ENCODE data around the gene PNPO. TPM values are rescaled to one million over a fixed set of nuclear protein-coding genes. Genes with fewer than 3 reads are reported as not detected.

The PNPO gene
- polyA plus RNA-seq, 1 of the 3 experiments (the other 2 are of a cell fraction): 26.1 TPM

- WGBS (ENCODE audit: low lambda C conversion rate): 92% methylated on average over 2 of the region's 2 CpGs
- Histone ChIP-seq H4K20me1 (ENCODE audit: insufficient read depth) (no peaks in the 10 kb centered on the region), H2AFZ (ENCODE audit: low read depth) (no peak overlapping the region), H3K79me2 (ENCODE audit: insufficient read depth) (no peaks in the 10 kb centered on the region), H3K27me3 (ENCODE audit: insufficient read depth) (no peaks in the 10 kb centered on the region), H3K9ac (no peak overlapping the region), H3K9me2 (no peaks in the 10 kb centered on the region), H3K4me2 (no peak overlapping the region), H3K4me3 (ENCODE audit: low read depth in 2 of 2, low read length in 1 of 2) (no peak overlapping the region), H3K9me3 (no peaks in the 10 kb centered on the region), H3F3A (replicated peaks; ENCODE audit: insufficient read depth) (peaks cover 12% of the 10 kb centered on the region), H3K27ac (ENCODE audit: low read depth in 2 of 2, low read length in 1 of 2) (no peak overlapping the region), H3K4me1 (ENCODE audit: control insufficient read depth in 1 of 2, insufficient read depth in 2 of 2, low read depth in 1 of 2, low read length in 1 of 2) (no peaks in the 10 kb centered on the region), H3K36me3 (replicated peaks in 1 of 2; ENCODE audit: control insufficient read depth in 1 of 2, insufficient read depth in 2 of 2, low read length in 1 of 2) (peaks cover 3 to 21% of the 10 kb centered on the region in 2 experiments)
- no peak for DNase-seq
- ChIA-PET POLR2A (no interaction called here), CTCF (interaction anchor here (1.2 to 2.0 kb wide), 3 partner anchors 29 to 100 kb away, joined by 3 to 6 read pairs (median 6); no protein-coding TSS in a partner anchor)
- TF ChIP-seq FOSL2 (IDR thresholded peaks at IDR 0.05; ENCODE audit: borderline replicate concordance, low read depth): no peak
- no peak for TF ChIP-seq TAF1 (IDR thresholded peaks at IDR 0.05; ENCODE audit: borderline replicate concordance, low read depth, low read length)
- no peak for TF ChIP-seq EZH2phosphoT487 (IDR thresholded peaks at IDR 0.05; ENCODE audit: borderline replicate concordance, low read depth)
Observed at GRCh38 chr17:47917581-47917980, 23.8 kb upstream of the PNPO start.

DNA sequence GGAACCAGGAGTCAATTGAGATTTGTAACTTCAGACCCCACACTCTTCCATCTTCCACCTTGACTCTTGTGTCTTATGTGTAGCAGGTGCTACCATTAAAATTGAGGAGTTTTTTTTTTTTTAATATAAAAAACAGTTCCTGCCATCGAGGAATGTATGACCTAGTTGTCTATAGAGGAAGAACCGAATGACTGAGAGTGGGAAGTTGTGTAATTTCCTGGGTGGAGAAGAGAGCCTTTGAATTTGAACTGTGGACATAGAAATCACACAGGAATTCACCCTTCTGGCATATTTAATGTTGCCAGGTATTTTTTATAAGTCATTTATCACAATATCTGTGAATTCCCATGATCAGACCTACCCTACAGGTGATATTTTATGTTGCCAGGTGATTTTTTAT is 23.4 kb upstream of the PNPO start:
- no peaks in the 10 kb centered on the region for H3K9me2 ChIP-seq
- H3K4me1 ChIP-seq (ENCODE audit: control insufficient read depth in 1 of 2, insufficient read depth in 2 of 2, low read depth in 1 of 2, low read length in 1 of 2): no peaks in the 10 kb centered on the region
- H3K4me2 ChIP-seq: no peak overlapping the region
- CTCF ChIA-PET: interaction anchor here (1.0 to 40.5 kb wide), 3 partner anchors 11 to 77 kb away, joined by 3 to 1216 read pairs (median 6); partner anchors contain the start of genes CDK5RAP3, PNPO, PRR15L and SCRN2
- H3K36me3 ChIP-seq (replicated peaks in 1 of 2; ENCODE audit: control insufficient read depth in 1 of 2, insufficient read depth in 2 of 2, low read length in 1 of 2): peaks cover 4 to 21% of the 10 kb centered on the region in 2 experiments
- no peaks in the 10 kb centered on the region for H3K27me3 ChIP-seq (ENCODE audit: insufficient read depth)
- no peaks in the 10 kb centered on the region for H3K79me2 ChIP-seq (ENCODE audit: insufficient read depth)
- 59% methylated on average over 2 of the region's 2 CpGs for WGBS (ENCODE audit: low lambda C conversion rate)
- no peak overlapping the region for H3K4me3 ChIP-seq (ENCODE audit: low read depth in 2 of 2, low read length in 1 of 2)
- no peak overlapping the region for H3K9ac ChIP-seq
- POLR2A ChIA-PET: no interaction called here
- TF ChIP-seq PBX3 (IDR thresholded peaks at IDR 0.05) (no peak), MEF2A (IDR thresholded peaks at IDR 0.05; ENCODE audit: borderline replicate concordance, low read depth) (no peak), ELF1 (IDR thresholded peaks at IDR 0.05) (no peak), JUND (IDR thresholded peaks at IDR 0.05) (no peak), MXI1 (IDR thresholded peaks at IDR 0.05; ENCODE audit: low read depth, low read length) (no peak), RAD21 (IDR thresholded peaks at IDR 0.05; ENCODE audit: low read length) (no peak), TAF1 (IDR thresholded peaks at IDR 0.05; ENCODE audit: borderline replicate concordance, low read depth, low read length) (no peak), TCF12 (IDR thresholded peaks at IDR 0.05) (no peak), POLR2AphosphoS5 (IDR thresholded peaks at IDR 0.05; ENCODE audit: low read depth, low read length) (no peak)
- H2AFZ ChIP-seq (ENCODE audit: low read depth): no peak overlapping the region
- no peak for DNase-seq
- H3K9me3 ChIP-seq: no peaks in the 10 kb centered on the region
- no peak overlapping the region for H3K27ac ChIP-seq (ENCODE audit: low read depth in 2 of 2, low read length in 1 of 2)
- peaks cover 12% of the 10 kb centered on the region for H3F3A ChIP-seq (replicated peaks; ENCODE audit: insufficient read depth)
- no peaks in the 10 kb centered on the region for H4K20me1 ChIP-seq (ENCODE audit: insufficient read depth)

DNA sequence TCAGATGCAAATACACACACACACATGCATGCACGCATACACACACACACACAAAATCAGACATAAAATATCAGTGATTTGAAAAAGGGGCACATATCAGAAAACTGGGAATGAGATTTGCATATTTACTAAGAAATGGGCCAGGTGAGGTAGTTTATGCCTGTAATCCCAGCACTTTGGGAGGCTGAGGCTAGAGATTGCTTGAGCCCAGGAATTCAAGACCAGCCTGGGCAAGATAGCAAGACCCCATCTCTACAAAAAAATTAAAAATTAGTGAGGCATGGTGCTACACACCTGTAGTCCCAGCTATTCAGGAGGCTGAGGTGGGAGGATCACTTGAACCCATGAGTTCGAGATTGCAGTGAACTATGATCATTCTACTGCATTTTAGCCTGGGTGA is 22.4 kb upstream of the PNPO start:
- no peak for TF ChIP-seq NRF1 (IDR thresholded peaks at IDR 0.05; ENCODE audit: low read depth, low read length)
- TF ChIP-seq USF1 (IDR thresholded peaks at IDR 0.05; ENCODE audit: borderline replicate concordance, low read depth): no peak
- no peak for TF ChIP-seq USF2 (IDR thresholded peaks at IDR 0.05; ENCODE audit: borderline replicate concordance, low read depth, low read length)
- TF ChIP-seq NFIC (IDR thresholded peaks at IDR 0.05; ENCODE audit: borderline replicate concordance): no peak
- TF ChIP-seq POLR2AphosphoS5 (IDR thresholded peaks at IDR 0.05; ENCODE audit: low read depth, low read length): no peak
- no peak for TF ChIP-seq ELF1 (IDR thresholded peaks at IDR 0.05)
- TF ChIP-seq SMC3 (IDR thresholded peaks at IDR 0.05; ENCODE audit: low read depth, low read length): no peak
- TF ChIP-seq GABPA (IDR thresholded peaks at IDR 0.05; ENCODE audit: low read depth): no peak
- TF ChIP-seq FOXM1 (IDR thresholded peaks at IDR 0.05; ENCODE audit: low read depth): no peak
- no peak for TF ChIP-seq SIN3A (IDR thresholded peaks at IDR 0.05; ENCODE audit: borderline replicate concordance, low read depth, low read length)
- H3K4me3 ChIP-seq (ENCODE audit: low read depth in 2 of 2, low read length in 1 of 2): no peak overlapping the region
- H3K27ac ChIP-seq (ENCODE audit: low read depth in 2 of 2, low read length in 1 of 2): no peak overlapping the region
- H2AFZ ChIP-seq (ENCODE audit: low read depth): no peak overlapping the region
- H3K27me3 ChIP-seq (ENCODE audit: insufficient read depth): no peaks in the 10 kb centered on the region
- H3K79me2 ChIP-seq (ENCODE audit: insufficient read depth): no peaks in the 10 kb centered on the region
- H3K9me3 ChIP-seq: no peaks in the 10 kb centered on the region
- H3K9me2 ChIP-seq: no peaks in the 10 kb centered on the region
- no peak for DNase-seq
- H3K4me1 ChIP-seq (ENCODE audit: control insufficient read depth in 1 of 2, insufficient read depth in 2 of 2, low read depth in 1 of 2, low read length in 1 of 2): no peaks in the 10 kb centered on the region
- H3F3A ChIP-seq (replicated peaks; ENCODE audit: insufficient read depth): peaks cover 12% of the 10 kb centered on the region
- peaks cover 6 to 24% of the 10 kb centered on the region in 2 experiments for H3K36me3 ChIP-seq (replicated peaks in 1 of 2; ENCODE audit: control insufficient read depth in 1 of 2, insufficient read depth in 2 of 2, low read length in 1 of 2)
- CTCF ChIA-PET: interaction anchor here (0.6 to 40.5 kb wide), 4 partner anchors 10 to 136 kb away, joined by 3 to 1216 read pairs (median 4); partner anchors contain the start of genes CDK5RAP3, PNPO, PRR15L and SCRN2
- H3K9ac ChIP-seq: no peak overlapping the region
- no peak overlapping the region for H3K4me2 ChIP-seq
- POLR2A ChIA-PET: no interaction called here
- WGBS (ENCODE audit: low lambda C conversion rate): 85% methylated on average over 2 of the region's 2 CpGs
- no peaks in the 10 kb centered on the region for H4K20me1 ChIP-seq (ENCODE audit: insufficient read depth)
